RWPE2 (cell line): ENCODE results near the gene PROP1.
"Not testable (repeated sequence)": the region's sequence is repeated elsewhere in the genome, so short reads cannot be mapped to it uniquely, and the experiment has no call there.

Source experiments
- ATAC-seq: fragments of 200-7000 bp; cut with Tn5 transposase; 3 replicates; pipeline ENCODE4 v1.9.1; 2021; ENCODE audit warnings: low read depth
- DNase-seq: peaks from one replicate; pipeline ENCODE4 v3.0.0-alpha.2; 2020; ENCODE audit warnings: low spot score
- H3K27ac ChIP-seq: fragments of 450-650 bp; 2 replicates; pipeline ENCODE4 v1.5.1; 2017; ENCODE audit warnings: mild to moderate bottlenecking; ENCODE audit not compliant: poor library complexity, severe bottlenecking
- H3K27me3 ChIP-seq: fragments of 250-450 bp; sonication (Bioruptor Pico); 2 replicates; pipeline ENCODE4 v1.5.1; 2021; ENCODE audit warnings: mild to moderate bottlenecking, moderate library complexity; ENCODE audit not compliant: insufficient read depth, poor library complexity, severe bottlenecking
- H3K36me3 ChIP-seq: fragments of 250-450 bp; sonication (Bioruptor Pico); 2 replicates; pipeline ENCODE4 v1.5.1; 2020; ENCODE audit warnings: low read depth, mild to moderate bottlenecking, moderate library complexity
- H3K4me1 ChIP-seq: fragments of 250-450 bp; sonication (Bioruptor Pico); 2 replicates; pipeline ENCODE4 v1.5.1; 2021; ENCODE audit warnings: mild to moderate bottlenecking, moderate library complexity; ENCODE audit not compliant: insufficient read depth, poor library complexity, severe bottlenecking
- H3K4me3 ChIP-seq: fragments of 250-450 bp; sonication (Bioruptor Pico); 2 replicates; pipeline ENCODE4 v1.5.1; 2021; ENCODE audit warnings: mild to moderate bottlenecking, moderate library complexity; ENCODE audit not compliant: severe bottlenecking
- H3K9me3 ChIP-seq: fragments of 250-450 bp; sonication (Bioruptor Pico); 2 replicates; pipeline ENCODE4 v1.5.1; 2021; ENCODE audit warnings: mild to moderate bottlenecking, moderate library complexity; ENCODE audit not compliant: severe bottlenecking
- CTCF ChIP-seq: fragments of 450-650 bp; IDR thresholded peaks from one replicate; pipeline ENCODE4 v1.5.1; 2017; ENCODE audit warnings: mild to moderate bottlenecking, moderate library complexity; ENCODE audit not compliant: poor library complexity, severe bottlenecking

PROP1 gene

DNA sequence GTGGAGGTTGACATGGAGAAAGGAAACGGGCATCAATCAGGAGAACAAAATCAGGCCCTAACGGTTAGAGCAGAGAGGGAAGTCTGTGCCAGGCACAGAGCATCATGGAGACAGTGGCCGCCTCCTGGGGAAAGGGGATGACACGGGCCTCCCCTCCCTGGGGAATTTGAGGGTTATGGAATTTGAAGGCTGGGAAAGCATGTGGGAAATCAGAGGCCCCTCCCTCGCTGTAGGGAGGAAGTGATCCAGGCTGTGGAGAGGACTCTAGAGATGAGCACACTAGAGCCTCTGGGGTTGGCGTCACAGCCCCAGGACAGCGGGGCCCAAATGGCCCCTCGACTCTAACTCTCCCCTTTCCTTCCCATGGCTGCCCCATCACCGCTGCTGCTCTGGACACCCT is 36.7 kb downstream of the PROP1 start:
- no peaks in the 10 kb centered on the region for H3K27me3 ChIP-seq
- DNase-seq (no peak), ATAC-seq (no peak)
- H3K4me3 ChIP-seq: no peak overlapping the region
- H3K36me3 ChIP-seq: no peaks in the 10 kb centered on the region
- no peaks in the 10 kb centered on the region for H3K4me1 ChIP-seq
- H3K9me3 ChIP-seq: peaks cover 1% of the 10 kb centered on the region
- TF ChIP-seq CTCF: no peak
- no peak overlapping the region for H3K27ac ChIP-seq

- H3K27me3 ChIP-seq: no peaks in the 10 kb centered on the region
- H3K4me3 ChIP-seq: no peak overlapping the region
- H3K27ac ChIP-seq: no peak overlapping the region
- H3K9me3 ChIP-seq: peaks cover 1% of the 10 kb centered on the region
- no peaks in the 10 kb centered on the region for H3K36me3 ChIP-seq
- no peaks in the 10 kb centered on the region for H3K4me1 ChIP-seq
- no peak for ATAC-seq
- no peak for TF ChIP-seq CTCF
- no peak for DNase-seq
Measured at GRCh38 chr5:177958696-177959095, 37.3 kb downstream of the PROP1 start.

DNA sequence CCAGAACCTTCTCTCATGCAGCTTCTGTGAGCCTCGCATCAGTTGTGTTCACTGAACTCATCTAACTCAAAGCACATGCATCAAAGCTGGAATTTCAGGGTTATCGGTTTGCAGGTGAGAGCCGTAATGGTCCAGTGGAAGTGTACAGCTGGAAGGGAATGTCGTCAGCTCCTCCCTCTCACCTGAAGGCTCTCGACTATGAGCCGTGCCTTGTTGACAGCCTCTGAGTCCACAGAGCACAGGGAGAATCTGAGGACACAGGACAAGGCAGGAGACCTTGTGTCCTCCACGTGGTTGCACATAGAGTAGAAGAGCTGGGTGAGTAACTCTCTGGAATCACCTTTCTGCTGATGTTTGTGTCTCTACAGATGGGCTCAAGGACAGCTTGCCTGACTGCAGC is 38.8 kb downstream of the PROP1 start:
- Histone ChIP-seq H3K4me1 (no peaks in the 10 kb centered on the region), H3K9me3 (peaks cover 1% of the 10 kb centered on the region), H3K4me3 (no peak overlapping the region), H3K27ac (no peak overlapping the region), H3K36me3 (no peaks in the 10 kb centered on the region), H3K27me3 (no peaks in the 10 kb centered on the region)
- TF ChIP-seq CTCF: no peak
- DNase-seq: no peak
- ATAC-seq: no peak

DNA sequence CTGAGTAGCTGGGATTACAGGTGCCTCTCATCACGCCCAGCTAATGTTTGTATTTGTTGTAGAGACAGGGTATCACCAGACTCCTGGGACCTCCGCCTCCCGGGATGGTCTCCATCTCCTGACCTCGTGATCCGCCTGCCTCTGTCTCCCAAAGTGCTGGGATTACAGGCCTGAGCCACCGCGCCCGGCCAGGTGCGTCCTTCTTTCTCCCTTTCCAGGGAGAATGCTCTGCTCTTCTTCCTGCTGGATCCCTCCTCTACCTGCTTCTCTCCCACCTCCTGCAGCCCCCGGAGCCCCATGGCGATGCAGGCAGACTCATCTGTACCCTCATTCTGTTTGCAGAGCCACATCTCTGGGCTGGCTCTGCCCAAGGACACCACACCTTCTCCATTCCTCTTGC is 42.9 kb downstream of the PROP1 start:
- H3K36me3 ChIP-seq, DNase-seq, H3K4me1 ChIP-seq, ATAC-seq, H3K4me3 ChIP-seq, H3K9me3 ChIP-seq, H3K27ac ChIP-seq, H3K27me3 ChIP-seq: not testable (repeated sequence)

- H3K4me3 ChIP-seq, H3K9me3 ChIP-seq, DNase-seq, H3K27me3 ChIP-seq, H3K4me1 ChIP-seq, ATAC-seq, H3K27ac ChIP-seq, H3K36me3 ChIP-seq: not testable (repeated sequence)
Measured at GRCh38 chr5:177949656-177950055, 46.4 kb downstream of the PROP1 start.

GRCh38 chr5:177949065-177949464 is 47.0 kb downstream of the PROP1 start:
- H3K4me3 ChIP-seq, H3K4me1 ChIP-seq: not testable (repeated sequence)

DNA sequence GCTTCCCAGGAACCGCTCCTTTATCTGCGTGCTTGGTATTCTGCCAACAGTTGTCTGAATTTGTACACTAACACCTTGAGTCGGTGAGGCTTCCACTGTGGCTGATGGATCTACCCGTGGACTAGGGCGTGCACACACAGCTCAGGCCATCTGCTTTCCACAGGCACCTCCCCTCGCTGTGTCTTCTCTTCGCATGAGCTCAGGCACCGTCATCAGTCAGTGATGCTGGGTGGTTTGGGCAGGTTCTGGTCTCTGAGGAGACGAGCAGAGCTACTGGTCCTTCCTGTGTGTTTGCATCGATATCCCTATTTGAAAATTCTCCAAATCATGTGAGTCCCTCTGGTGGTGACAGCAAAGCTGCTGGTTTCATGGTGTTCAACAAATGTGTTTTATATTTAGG is 48.1 kb downstream of the PROP1 start:
- not testable (repeated sequence) for H3K36me3 ChIP-seq, ATAC-seq, H3K9me3 ChIP-seq, H3K4me3 ChIP-seq, H3K4me1 ChIP-seq, H3K27me3 ChIP-seq, DNase-seq, H3K27ac ChIP-seq

More at GRCh38 chr5:177949065-177949464, 47.0 kb downstream of the PROP1 start:
- not testable (repeated sequence) for DNase-seq, H3K27ac ChIP-seq, H3K27me3 ChIP-seq, H3K36me3 ChIP-seq, H3K9me3 ChIP-seq, ATAC-seq

GRCh38 chr5:177945601-177946283 is 50.3 kb downstream of the PROP1 start:
- H3K9me3 ChIP-seq, H3K4me1 ChIP-seq, DNase-seq, H3K27ac ChIP-seq, H3K36me3 ChIP-seq, ATAC-seq, H3K4me3 ChIP-seq, H3K27me3 ChIP-seq: not testable (repeated sequence)

GRCh38 chr5:177945145-177945544 is 50.9 kb downstream of the PROP1 start:
- not testable (repeated sequence) for ATAC-seq, H3K4me3 ChIP-seq, H3K4me1 ChIP-seq, H3K36me3 ChIP-seq, DNase-seq, H3K9me3 ChIP-seq, H3K27ac ChIP-seq, H3K27me3 ChIP-seq
